OCI-LY3 (cell line): ENCODE data around the gene COG5.
A peak's percentile ranks its signal among the peaks of the same experiment; 100 is the strongest.

Experiments
- H2AFZ ChIP-seq: fragments of 200-600, 300-600 bp; shearing (Covaris generic); 2 replicates; pipeline ENCODE4 v1.6.0; 2014; ENCODE audit warnings: antibody characterized with exemption, low read depth, low read length
- H3K27ac ChIP-seq: fragments of 200-600, 300-600 bp; sonication (generic); 2 replicates; pipeline ENCODE4 v1.5.1; 2014; ENCODE audit warnings: mild to moderate bottlenecking, low read length, moderate library complexity, mixed read lengths
- H3K27me3 ChIP-seq: fragments of 200-600, 300-600 bp; sonication (generic); 2 replicates; pipeline ENCODE4 v1.6.1; 2014; ENCODE audit warnings: low read depth, low read length, mixed read lengths
- H3K36me3 ChIP-seq: fragments of 200-600, 300-600 bp; sonication (generic); replicated peaks from 2 replicates; pipeline ENCODE3; 2014; ENCODE audit warnings: low read depth, low read length, mixed read lengths
- H3K4me1 ChIP-seq: fragments of 300-600, 200-600 bp; sonication (generic); 2 replicates; pipeline ENCODE4 v1.6.1; 2014; ENCODE audit warnings: low read length, mixed read lengths
- H3K4me2 ChIP-seq: fragments of 200-600, 300-600 bp; sonication (generic); 2 replicates; pipeline ENCODE4 v1.6.1; 2014; ENCODE audit warnings: low read length, mixed read lengths
- H3K4me3 ChIP-seq: fragments of 300-600, 200-600 bp; sonication (generic); 2 replicates; pipeline ENCODE4 v1.5.1; 2014; ENCODE audit warnings: antibody characterized with exemption, mild to moderate bottlenecking, low read length, moderate library complexity
- H3K79me2 ChIP-seq: fragments of 300-600, 200-600 bp; shearing (Covaris generic); 2 replicates; pipeline ENCODE4 v1.6.1; 2014; ENCODE audit warnings: mild to moderate bottlenecking, low read length, mixed read lengths
- H3K9ac ChIP-seq: fragments of 300-600, 200-600 bp; shearing (Covaris generic); 2 replicates; pipeline ENCODE4 v1.6.0; 2014; ENCODE audit warnings: mild to moderate bottlenecking, low read length, moderate library complexity
- H3K9me3 ChIP-seq: fragments of 200-600, 300-600 bp; shearing (Covaris generic); 2 replicates; pipeline ENCODE4 v1.6.1; 2014; ENCODE audit warnings: low read length, mixed read lengths; ENCODE audit not compliant: insufficient read depth
- H4K20me1 ChIP-seq: fragments of 200-600, 300-600 bp; sonication (generic); 2 replicates; pipeline ENCODE4 v1.6.1; 2016; ENCODE audit warnings: low read length, mixed read lengths; ENCODE audit not compliant: insufficient read depth
- EZH2phosphoT487 ChIP-seq: fragments of 200-600 bp; shearing (Covaris generic); IDR thresholded peaks from 2 replicates; pipeline ENCODE4 v1.6.1; 2018; ENCODE audit warnings: antibody characterized with exemption, mixed run types, low read depth
- TF ChIP-seq, protein P1 (sequence below): fragments of 200-600, 300-600 bp; sonication (generic); IDR thresholded peaks from 2 replicates; pipeline ENCODE4 v1.5.1; 2014; ENCODE audit warnings: antibody characterized with exemption, low read length, low read depth

The COG5 gene

GRCh38 chr7:107563775-107564552, at the start of gene COG5, which contains the start of gene DUS4L:
Gene COG5, minus strand, starts transcription at chr7:107563920. Its CDS starts 24 bp downstream, at chr7:107563896.
Gene DUS4L, plus strand, starts transcription at chr7:107563971. Its CDS starts 3,100 bp downstream, at chr7:107567071.
- peaks cover 31% of the 10 kb centered on the region for H3K79me2 ChIP-seq

GRCh38 chr7:107613439-107613838, 49.7 kb upstream of the COG5 start:
- no peak overlapping the region for H3K9ac ChIP-seq
- no peaks in the 10 kb centered on the region for H3K79me2 ChIP-seq
- H2AFZ ChIP-seq, result no peak overlapping the region
- H3K27me3 ChIP-seq, result no peaks in the 10 kb centered on the region
- TF ChIP-seq, protein P1, sequence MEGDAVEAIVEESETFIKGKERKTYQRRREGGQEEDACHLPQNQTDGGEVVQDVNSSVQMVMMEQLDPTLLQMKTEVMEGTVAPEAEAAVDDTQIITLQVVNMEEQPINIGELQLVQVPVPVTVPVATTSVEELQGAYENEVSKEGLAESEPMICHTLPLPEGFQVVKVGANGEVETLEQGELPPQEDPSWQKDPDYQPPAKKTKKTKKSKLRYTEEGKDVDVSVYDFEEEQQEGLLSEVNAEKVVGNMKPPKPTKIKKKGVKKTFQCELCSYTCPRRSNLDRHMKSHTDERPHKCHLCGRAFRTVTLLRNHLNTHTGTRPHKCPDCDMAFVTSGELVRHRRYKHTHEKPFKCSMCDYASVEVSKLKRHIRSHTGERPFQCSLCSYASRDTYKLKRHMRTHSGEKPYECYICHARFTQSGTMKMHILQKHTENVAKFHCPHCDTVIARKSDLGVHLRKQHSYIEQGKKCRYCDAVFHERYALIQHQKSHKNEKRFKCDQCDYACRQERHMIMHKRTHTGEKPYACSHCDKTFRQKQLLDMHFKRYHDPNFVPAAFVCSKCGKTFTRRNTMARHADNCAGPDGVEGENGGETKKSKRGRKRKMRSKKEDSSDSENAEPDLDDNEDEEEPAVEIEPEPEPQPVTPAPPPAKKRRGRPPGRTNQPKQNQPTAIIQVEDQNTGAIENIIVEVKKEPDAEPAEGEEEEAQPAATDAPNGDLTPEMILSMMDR, result no peak
- TF ChIP-seq EZH2phosphoT487, result no peak
- no peaks in the 10 kb centered on the region for H4K20me1 ChIP-seq
- no peak overlapping the region for H3K4me3 ChIP-seq
- H3K36me3 ChIP-seq, result no peaks in the 10 kb centered on the region
- no peak overlapping the region for H3K4me2 ChIP-seq
- H3K9me3 ChIP-seq, result no peaks in the 10 kb centered on the region
- no peak overlapping the region for H3K27ac ChIP-seq
- peaks cover 17% of the 10 kb centered on the region for H3K4me1 ChIP-seq

More at GRCh38 chr7:107563775-107564552, at the start of gene COG5, which contains the start of gene DUS4L:
- H2AFZ ChIP-seq, result peak within 1 kb of the TSS; percentile 85
- peak within 1 kb of the TSS; percentile 91 for H3K4me2 ChIP-seq
- no peaks in the 10 kb centered on the region for H3K9me3 ChIP-seq
- TF ChIP-seq, protein P1, result no peak
- TF ChIP-seq EZH2phosphoT487, result no peak
- H4K20me1 ChIP-seq, result no peaks in the 10 kb centered on the region
- H3K27me3 ChIP-seq, result no peaks in the 10 kb centered on the region
- peak within 1 kb of the TSS; percentile 24; the same call in 1 of the 2 replicates for H3K27ac ChIP-seq
- H3K36me3 ChIP-seq, result peaks cover 3% of the 10 kb centered on the region
- H3K4me1 ChIP-seq, result peaks cover 16% of the 10 kb centered on the region
- H3K9ac ChIP-seq, result peak within 1 kb of the TSS; percentile 79
- peak within 1 kb of the TSS; percentile 92 for H3K4me3 ChIP-seq

- H3K79me2 ChIP-seq, result no peaks in the 10 kb centered on the region
- no peak overlapping the region for H2AFZ ChIP-seq
- no peaks in the 10 kb centered on the region for H3K9me3 ChIP-seq
- H3K4me2 ChIP-seq, result no peak overlapping the region
- no peaks in the 10 kb centered on the region for H4K20me1 ChIP-seq
- no peak overlapping the region for H3K9ac ChIP-seq
- H3K27ac ChIP-seq, result no peak overlapping the region
- no peaks in the 10 kb centered on the region for H3K4me1 ChIP-seq
- TF ChIP-seq, protein P1, result no peak
- no peak for TF ChIP-seq EZH2phosphoT487
- H3K36me3 ChIP-seq, result no peaks in the 10 kb centered on the region
- no peak overlapping the region for H3K4me3 ChIP-seq
- H3K27me3 ChIP-seq, result no peaks in the 10 kb centered on the region
Measured at GRCh38 chr7:107610323-107610722, 46.6 kb upstream of the COG5 start.

DNA sequence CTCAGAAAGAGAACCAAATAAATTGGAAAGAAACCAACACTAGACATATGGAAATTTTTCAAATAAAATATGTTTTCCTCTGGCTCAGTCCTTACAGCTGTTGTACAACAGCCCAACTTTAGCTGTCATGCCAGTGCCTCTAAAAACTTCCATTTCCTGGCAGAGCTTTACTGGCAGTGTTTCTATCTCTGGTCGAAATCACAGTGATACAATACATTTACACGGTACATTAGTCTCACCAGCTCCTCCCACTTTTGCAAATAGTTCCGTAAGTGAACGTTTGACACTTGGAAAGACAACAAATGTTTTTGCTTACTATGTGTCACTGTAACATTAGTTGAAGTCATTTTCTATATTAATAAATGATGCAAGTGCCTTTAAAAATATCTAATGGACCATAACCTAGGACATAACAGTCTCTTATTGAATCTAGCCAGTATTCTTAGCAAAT, 46.1 kb upstream of the COG5 start:
- no peak overlapping the region for H2AFZ ChIP-seq

More for the DNA sequence above, 46.1 kb upstream of the COG5 start:
- Histone ChIP-seq H3K4me3 (no peak overlapping the region), H4K20me1 (no peaks in the 10 kb centered on the region), H3K27ac (no peak overlapping the region), H3K9ac (no peak overlapping the region), H3K4me1 (no peaks in the 10 kb centered on the region), H3K9me3 (no peaks in the 10 kb centered on the region), H3K79me2 (no peaks in the 10 kb centered on the region), H3K27me3 (no peaks in the 10 kb centered on the region), H3K4me2 (no peak overlapping the region), H3K36me3 (no peaks in the 10 kb centered on the region)
- TF ChIP-seq, protein P1, result no peak
- no peak for TF ChIP-seq EZH2phosphoT487
